IMR-90 (cell line): ENCODE measurements around the gene LTBP2. TPM values are rescaled to one million over a fixed set of nuclear protein-coding genes. Genes with fewer than 3 reads are reported as not detected.
A peak's percentile ranks its signal among the peaks of the same experiment; 100 is the strongest.

Source experiments
- ATAC-seq: fragments of 200-7000 bp; cut with Tn5 transposase; 2 replicates; pipeline ENCODE4 v1.9.1; 2020; ENCODE audit warnings: low read depth, mild to moderate bottlenecking, moderate library complexity
- BruUV-seq: library from RNA; stranded (reverse); fragments of 400-500 nt; replicated peaks from 2 replicates; lab custom pipeline; 2021; lab: Mats Ljungman, UMichigan
- CTCF ChIA-PET: fragments of 300-600 bp; formaldehyde crosslinking; extraction: SDS; loops from one replicate; lab custom pipeline; 2021; ENCODE audit warnings: antibody characterized with exemption; lab: Yijun Ruan, JAX
- POLR2A ChIA-PET: fragments of 300-600 bp; sonication (Branson Sonifier 250); formaldehyde crosslinking; loops from one replicate; lab custom pipeline; 2022; ENCODE audit warnings: antibody characterized with exemption; ENCODE audit not compliant: unreplicated experiment; lab: Charles Lee
- DNase-seq: peaks from one replicate; pipeline ENCODE4 v3.0.0; 2013
- H2AFZ ChIP-seq: replicated peaks from 2 replicates; pipeline ENCODE3; 2013; ENCODE audit warnings: low read length, mild to moderate bottlenecking; ENCODE audit not compliant: poor library complexity
- H2AK5ac ChIP-seq: 2 replicates; pipeline ENCODE4 v1.6.1; 2013; ENCODE audit warnings: low read depth, low read length, inconsistent platforms
- H2AK9ac ChIP-seq: replicated peaks from 2 replicates; pipeline ENCODE3; 2013; ENCODE audit warnings: mild to moderate bottlenecking, low read depth, low read length, moderate library complexity; ENCODE audit not compliant: poor library complexity
- H2BK120ac ChIP-seq: 2 replicates; pipeline ENCODE4 v1.6.1; 2013; ENCODE audit warnings: low read depth, low read length, inconsistent platforms
- H2BK15ac ChIP-seq: 3 replicates; pipeline ENCODE4 v1.6.1; 2013; ENCODE audit warnings: low read depth, low read length, inconsistent platforms
- H2BK20ac ChIP-seq: 2 replicates; pipeline ENCODE4 v1.6.1; 2013; ENCODE audit warnings: low read depth, mild to moderate bottlenecking, inconsistent platforms, low read length, moderate library complexity
- H2BK5ac ChIP-seq: 2 replicates; pipeline ENCODE4 v1.6.1; 2013; ENCODE audit warnings: mild to moderate bottlenecking, low read depth, low read length, inconsistent platforms; ENCODE audit not compliant: poor library complexity, severe bottlenecking
- H3K14ac ChIP-seq: replicated peaks from 2 replicates; pipeline ENCODE4 v1.6.1; 2013; ENCODE audit warnings: low read depth, low read length, inconsistent platforms
- H3K18ac ChIP-seq: 2 replicates; pipeline ENCODE4 v1.6.1; 2013; ENCODE audit warnings: low read depth, low read length, control low read depth
- H3K23ac ChIP-seq: 2 replicates; pipeline ENCODE4 v1.6.1; 2013; ENCODE audit warnings: low read depth, low read length, inconsistent platforms
- H3K27ac ChIP-seq: 2 replicates; pipeline ENCODE4 v1.5.1; 2013; ENCODE audit warnings: mild to moderate bottlenecking, control low read depth, low read length; ENCODE audit not compliant: insufficient read depth
- H3K27me3 ChIP-seq: 2 replicates; pipeline ENCODE4 v1.6.1; 2013; ENCODE audit warnings: low read length; ENCODE audit not compliant: control insufficient read depth, insufficient read depth
- H3K36me3 ChIP-seq: 2 replicates; pipeline ENCODE4 v1.6.1; 2013; ENCODE audit warnings: low read length, mixed read lengths; ENCODE audit not compliant: control insufficient read depth, insufficient read depth
- H3K4ac ChIP-seq: 2 replicates; pipeline ENCODE4 v1.6.1; 2013; ENCODE audit warnings: low read depth, low read length, inconsistent platforms
- H3K4me1 ChIP-seq: 2 replicates; pipeline ENCODE4 v1.6.1; 2013; ENCODE audit warnings: low read length, mixed read lengths; ENCODE audit not compliant: control insufficient read depth, insufficient read depth
- H3K4me2 ChIP-seq: 2 replicates; pipeline ENCODE4 v1.6.1; 2013; ENCODE audit warnings: low read depth, mild to moderate bottlenecking, control low read depth, low read length, moderate library complexity
- H3K4me3 ChIP-seq: 2 replicates; pipeline ENCODE4 v1.5.1; 2013; ENCODE audit warnings: low read depth, mild to moderate bottlenecking, control low read depth, low read length, moderate library complexity; ENCODE audit not compliant: insufficient read depth
- H3K56ac ChIP-seq: 2 replicates; pipeline ENCODE4 v1.6.1; 2013; ENCODE audit warnings: low read length, inconsistent platforms; ENCODE audit not compliant: insufficient read depth; ENCODE audit errors: extremely low read depth
- H3K79me1 ChIP-seq, 2 experiments: 2 replicates each; pipeline ENCODE4 v1.6.1; 2013; ENCODE audit warnings: low read length in 2 of 2, inconsistent platforms in 1 of 2, low read depth in 1 of 2
- H3K9ac ChIP-seq: 2 replicates; pipeline ENCODE4 v1.6.1; 2013; ENCODE audit warnings: low read depth, low read length, control low read depth
- H3K9me1 ChIP-seq: 2 replicates; pipeline ENCODE4 v1.6.1; 2013; ENCODE audit warnings: low read length, inconsistent platforms; ENCODE audit not compliant: insufficient read depth
- H3K9me3 ChIP-seq: 2 replicates; pipeline ENCODE4 v1.6.1; 2013; ENCODE audit warnings: low read length; ENCODE audit not compliant: control insufficient read depth, insufficient read depth
- H4K20me1 ChIP-seq: 2 replicates; pipeline ENCODE4 v1.6.1; 2013; ENCODE audit warnings: low read length, inconsistent platforms; ENCODE audit not compliant: insufficient read depth
- H4K5ac ChIP-seq: 2 replicates; pipeline ENCODE4 v1.6.1; 2013; ENCODE audit warnings: mild to moderate bottlenecking, low read depth, low read length, control low read depth
- H4K8ac ChIP-seq, 2 experiments: 2 replicates each; pipeline ENCODE4 v1.6.1; 2013; ENCODE audit warnings: low read depth in 2 of 2, low read length in 2 of 2, control low read depth in 1 of 2, inconsistent platforms in 1 of 2
- H4K91ac ChIP-seq: 2 replicates; pipeline ENCODE4 v1.6.1; 2013; ENCODE audit warnings: low read depth, low read length, inconsistent platforms; ENCODE audit not compliant: insufficient read depth
- RFX5 ChIP-seq: IDR thresholded peaks from 2 replicates; pipeline ENCODE4 v1.8.0; 2012; ENCODE audit warnings: low read depth, mild to moderate bottlenecking, low read length, moderate library complexity
- WGBS, 2 experiments: methylation state at CpG; one replicate each; pipeline versions ENCODE4 v1.1.5 to v1.1.7; 2013; ENCODE audit warnings: missing lambda C conversion rate in 2 of 2; ENCODE audit not compliant: insufficient read length in 1 of 2; ENCODE audit errors: extremely low coverage in 2 of 2; 5-methylcytosine and 5-hydroxymethylcytosine counted together
- dilution Hi-C: fragments of 300-500 bp; cut with HindIII; formaldehyde crosslinking; loops from one replicate; pipeline ENCODE4 v1.14.3; 2018; ENCODE audit warnings: low sequenced_read_pairs; ENCODE audit not compliant: unreplicated experiment
- in situ Hi-C: fragments of 300-500 bp; cut with MboI; formaldehyde crosslinking; loops from 3 replicates; pipeline ENCODE4 v1.14.3; 2019; ENCODE audit warnings: low sequenced_read_pairs, inconsistent platforms, mixed read lengths
- intact Hi-C: fragments of 100-400 bp; cut with micrococcal nuclease; formaldehyde crosslinking; loops from 2 replicates; pipeline ENCODE4 v1.10.0; 2022
- polyA plus RNA-seq, 3 experiments: library from polyadenylated mRNA; depleted of rRNA; stranded (reverse); fragments of >200 nt; gene quantifications; 2 replicates each; pipeline ENCODE4 v1.2.3, GENCODE V29; 2012; ENCODE audit warnings: low replicate concordance in 1 of 3
- total RNA-seq: library from RNA; depleted of rRNA; stranded (reverse); fragments of >200 nt; gene quantifications from 2 replicates; pipeline ENCODE4 v1.2.3, GENCODE V29; 2012
- TF ChIP-seq, protein P1 (sequence below): fragments of 150-350 bp; IDR thresholded peaks from 2 replicates; pipeline ENCODE4 v1.6.1; 2017; ENCODE audit warnings: mild to moderate bottlenecking, antibody characterized with exemption, low read length, low read depth

The LTBP2 gene
- total and polyA plus RNA-seq, 2 of the 4 experiments (the other 2 are of a cell fraction) = 23.8 to 79.3 TPM

DNA sequence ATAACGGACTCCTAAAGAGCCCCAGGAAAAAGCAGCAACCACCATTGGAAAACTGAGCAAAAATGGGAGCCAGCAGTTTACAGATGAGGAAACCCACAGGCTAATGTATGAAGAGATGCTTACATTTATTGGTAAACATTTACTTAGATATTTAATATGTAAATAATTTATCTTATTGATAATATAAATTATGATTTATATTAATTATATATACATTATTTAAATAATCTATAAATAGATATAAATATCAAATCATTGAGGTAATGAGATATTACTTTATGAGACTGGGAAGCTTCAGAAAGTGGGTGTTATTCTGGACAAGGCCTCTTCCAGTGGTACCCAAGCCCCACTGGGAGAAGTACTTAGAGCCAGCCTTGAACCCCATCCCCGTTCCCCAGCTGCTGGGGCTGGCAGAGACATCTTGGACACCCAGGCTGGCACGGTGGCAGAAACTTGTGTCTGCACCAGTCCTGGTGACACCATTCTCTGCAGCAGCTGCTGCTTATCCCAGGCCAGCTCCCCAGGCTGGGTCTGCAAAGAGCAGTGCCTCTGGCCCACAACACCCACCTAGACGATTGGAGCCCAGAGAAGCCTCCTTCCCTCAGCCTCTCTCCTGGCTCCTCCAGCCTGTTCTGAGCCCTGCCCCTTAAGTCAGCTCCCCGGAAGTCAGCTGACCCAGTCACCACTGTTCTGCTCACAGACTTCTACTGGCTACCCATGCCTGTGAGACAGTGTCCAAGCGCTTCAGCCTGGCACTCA is 92.5 kb downstream of the LTBP2 start:
- no peak overlapping the region for H2BK5ac ChIP-seq
- H3K9me1 ChIP-seq = peaks cover 17% of the 10 kb centered on the region
- 0 out of 2 replicates have a peak, but pooled peaks have one; percentile 22 for ATAC-seq
- no peak overlapping the region for H3K9ac ChIP-seq
- peaks cover 0 to 7% of the 10 kb centered on the region in 2 experiments; a peak in 1 of 4 replicates for H3K79me1 ChIP-seq
- no peak overlapping the region for H3K18ac ChIP-seq
- no peaks in the 10 kb centered on the region for H3K9me3 ChIP-seq
- no peak for DNase-seq
- H3K23ac ChIP-seq = no peak overlapping the region
- no peak overlapping the region for H3K27ac ChIP-seq
- H2AK5ac ChIP-seq = no peak overlapping the region
- POLR2A ChIA-PET = no interaction called here
- BruUV-seq = no TSS peak
- no peak overlapping the region for H4K8ac ChIP-seq
- H3K4me3 ChIP-seq = no peak overlapping the region
- 63% methylated on average over 3 of the region's 6 CpGs; no CpG with 5 or more reads in 1 of the 2 experiments for WGBS, 2 experiments
- H3K36me3 ChIP-seq = peaks cover 16% of the 10 kb centered on the region
- H3K4me1 ChIP-seq = peaks cover 14% of the 10 kb centered on the region
- dilution Hi-C loops = no loop called here
- H3K14ac ChIP-seq = no peak overlapping the region
- H2BK20ac ChIP-seq = no peak overlapping the region
- intact Hi-C loops = no loop called here
- TF ChIP-seq, protein P1, sequence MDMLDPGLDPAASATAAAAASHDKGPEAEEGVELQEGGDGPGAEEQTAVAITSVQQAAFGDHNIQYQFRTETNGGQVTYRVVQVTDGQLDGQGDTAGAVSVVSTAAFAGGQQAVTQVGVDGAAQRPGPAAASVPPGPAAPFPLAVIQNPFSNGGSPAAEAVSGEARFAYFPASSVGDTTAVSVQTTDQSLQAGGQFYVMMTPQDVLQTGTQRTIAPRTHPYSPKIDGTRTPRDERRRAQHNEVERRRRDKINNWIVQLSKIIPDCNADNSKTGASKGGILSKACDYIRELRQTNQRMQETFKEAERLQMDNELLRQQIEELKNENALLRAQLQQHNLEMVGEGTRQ = no peak
- no peak for TF ChIP-seq RFX5
- in situ Hi-C loops = no loop called here
- no peak overlapping the region for H3K4me2 ChIP-seq
- peak overlapping the region; percentile 26 for H2AFZ ChIP-seq
- H2BK15ac ChIP-seq = no peak overlapping the region
- H4K20me1 ChIP-seq = no peaks in the 10 kb centered on the region
- H2AK9ac ChIP-seq = no peak overlapping the region
- H2BK120ac ChIP-seq = no peak overlapping the region
- H3K56ac ChIP-seq = no peak overlapping the region
- no peak overlapping the region for H4K91ac ChIP-seq
- H3K4ac ChIP-seq = no peak overlapping the region; the same call in 1 of the 2 replicates
- CTCF ChIA-PET = no interaction called here
- H3K27me3 ChIP-seq = no peaks in the 10 kb centered on the region
- no peak overlapping the region for H4K5ac ChIP-seq
